GM23248 (cell line): ENCODE results near the gene HEATR5B. TPM values are rescaled to one million over a fixed set of nuclear protein-coding genes. Genes with fewer than 3 reads are reported as not detected.

ENCODE experiments used
- DNase-seq: peaks from one replicate; pipeline ENCODE4 v3.0.0-alpha.2; 2015
- H2AFZ ChIP-seq: fragments of 200-600 bp; sonication (generic); 2 replicates; pipeline ENCODE4 v1.6.1; 2016; ENCODE audit warnings: antibody characterized with exemption
- H3F3A ChIP-seq: fragments of 200-600 bp; sonication (generic); 2 replicates; pipeline ENCODE4 v1.6.1; 2016; ENCODE audit warnings: mild to moderate bottlenecking, antibody characterized with exemption, mixed run types; ENCODE audit not compliant: insufficient read depth
- H3K27ac ChIP-seq: fragments of 200-600 bp; sonication (generic); 2 replicates; pipeline ENCODE4 v1.5.1; 2016; ENCODE audit warnings: mild to moderate bottlenecking
- H3K27me3 ChIP-seq: fragments of 200-600 bp; sonication (generic); replicated peaks from 2 replicates; pipeline ENCODE4 v1.6.1; 2016; ENCODE audit warnings: mild to moderate bottlenecking; ENCODE audit not compliant: insufficient read depth
- H3K36me3 ChIP-seq: fragments of 200-600 bp; sonication (generic); 2 replicates; pipeline ENCODE4 v1.6.1; 2016; ENCODE audit warnings: low read depth, mild to moderate bottlenecking
- H3K4me1 ChIP-seq: fragments of 200-600 bp; sonication (generic); 2 replicates; pipeline ENCODE4 v1.6.1; 2016; ENCODE audit warnings: mild to moderate bottlenecking; ENCODE audit not compliant: insufficient read depth
- H3K4me2 ChIP-seq: fragments of 200-600 bp; sonication (generic); one replicate; pipeline ENCODE4 v1.6.1; 2016; ENCODE audit warnings: mild to moderate bottlenecking; ENCODE audit not compliant: unreplicated experiment
- H3K4me3 ChIP-seq: fragments of 200-600 bp; sonication (generic); 2 replicates; pipeline ENCODE4 v1.5.1; 2016; ENCODE audit warnings: mild to moderate bottlenecking
- H3K79me2 ChIP-seq: fragments of 200-600 bp; sonication (generic); 2 replicates; pipeline ENCODE4 v1.6.1; 2016; ENCODE audit warnings: mild to moderate bottlenecking; ENCODE audit not compliant: insufficient read depth
- H3K9ac ChIP-seq: fragments of 200-600 bp; sonication (generic); 2 replicates; pipeline ENCODE4 v1.6.1; 2016; ENCODE audit warnings: mild to moderate bottlenecking
- H3K9me2 ChIP-seq: fragments of 200-600 bp; sonication (generic); 2 replicates; pipeline ENCODE4 v1.6.1; 2016; ENCODE audit warnings: mixed run types, mild to moderate bottlenecking, moderate library complexity; ENCODE audit not compliant: insufficient read depth
- H3K9me3 ChIP-seq: fragments of 200-600 bp; sonication (generic); one replicate; pipeline ENCODE4 v1.6.1; 2017; ENCODE audit warnings: low read depth
- H4K20me1 ChIP-seq: fragments of 200-600 bp; sonication (generic); 2 replicates; pipeline ENCODE4 v1.6.0; 2016; ENCODE audit not compliant: insufficient read depth
- EZH2 ChIP-seq: fragments of 200-600 bp; sonication (generic); IDR thresholded peaks from 2 replicates; pipeline ENCODE4 v1.6.1; 2018; ENCODE audit warnings: antibody characterized with exemption, mild to moderate bottlenecking; ENCODE audit not compliant: insufficient read depth, poor library complexity, severe bottlenecking
- EZH2phosphoT487 ChIP-seq: fragments of 200-600 bp; sonication (generic); IDR thresholded peaks from 2 replicates; pipeline ENCODE4 v1.6.1; 2018; ENCODE audit warnings: antibody characterized with exemption, moderate library complexity, mild to moderate bottlenecking, low read depth; ENCODE audit not compliant: insufficient read depth
- WGBS, 2 experiments: methylation state at CpG; one replicate each; pipeline ENCODE4 v1.1.6; 2015 to 2017; ENCODE audit warnings: low lambda C conversion rate in 2 of 2, low coverage in 1 of 2; ENCODE audit errors: missing lambda C conversion rate in 2 of 2; 5-methylcytosine and 5-hydroxymethylcytosine counted together
- in situ Hi-C: fragments of 300-500 bp; cut with MboI; formaldehyde crosslinking; loops from 2 replicates; pipeline ENCODE4 v1.15.0; 2020
- polyA plus RNA-seq: library from polyadenylated mRNA; unstranded; fragments of >200 nt; fragmentation: Nextera tagmentation; extraction: Ambion mirVana; gene quantifications from 2 replicates; pipeline ENCODE4 v1.2.1, GENCODE V29; 2016
- total RNA-seq: library from RNA; depleted of rRNA; stranded (reverse); fragments of >200 nt; shearing (Covaris generic); gene quantifications from 2 replicates; pipeline ENCODE4 v1.2.3, GENCODE V29; 2014

HEATR5B gene
- total and polyA plus RNA-seq, 2 experiments from 2014 or later = 5.3 to 17.0 TPM

GRCh38 chr2:37096568-37096967 lies 12.4 kb upstream of the HEATR5B start:
- in situ Hi-C loops = no loop called here
- H3K9me2 ChIP-seq = no peaks in the 10 kb centered on the region
- no peak overlapping the region for H3K27ac ChIP-seq
- DNase-seq = no peak
- no peaks in the 10 kb centered on the region for H3K9me3 ChIP-seq
- H3F3A ChIP-seq = no peaks in the 10 kb centered on the region
- WGBS, 2 experiments = 95 to 100% methylated on average over 1 of the region's 1 CpG
- no peak overlapping the region for H2AFZ ChIP-seq
- H3K4me3 ChIP-seq = no peak overlapping the region
- H3K9ac ChIP-seq = no peak overlapping the region
- H3K4me2 ChIP-seq = no peak overlapping the region
- H3K79me2 ChIP-seq = no peaks in the 10 kb centered on the region
- H3K4me1 ChIP-seq = no peaks in the 10 kb centered on the region
- H3K36me3 ChIP-seq = peaks cover 38% of the 10 kb centered on the region
- H3K27me3 ChIP-seq = no peaks in the 10 kb centered on the region
- TF ChIP-seq EZH2 (no peak), EZH2phosphoT487 (no peak)
- no peaks in the 10 kb centered on the region for H4K20me1 ChIP-seq

GRCh38 chr2:37091873-37092272 lies 7.7 kb upstream of the HEATR5B start:
- in situ Hi-C loops = no loop called here
- Histone ChIP-seq H3F3A (no peaks in the 10 kb centered on the region), H3K9me2 (no peaks in the 10 kb centered on the region), H3K36me3 (peaks cover 23% of the 10 kb centered on the region), H3K4me3 (no peak overlapping the region), H3K79me2 (no peaks in the 10 kb centered on the region), H3K4me1 (no peaks in the 10 kb centered on the region), H4K20me1 (no peaks in the 10 kb centered on the region), H3K27me3 (no peaks in the 10 kb centered on the region), H3K9me3 (no peaks in the 10 kb centered on the region), H3K27ac (no peak overlapping the region), H3K4me2 (no peak overlapping the region), H3K9ac (no peak overlapping the region), H2AFZ (no peak overlapping the region)
- DNase-seq = no peak
- WGBS, 2 experiments = 73 to 78% methylated on average over 5 of the region's 5 CpGs
- no peak for TF ChIP-seq EZH2
- TF ChIP-seq EZH2phosphoT487 = no peak

- Histone ChIP-seq H3K4me2 (no peak overlapping the region), H3K36me3 (peaks cover 16% of the 10 kb centered on the region), H2AFZ (no peak overlapping the region), H3K9me2 (no peaks in the 10 kb centered on the region), H3K79me2 (peaks cover 6% of the 10 kb centered on the region; the same call in 1 of the 2 replicates), H3K4me3 (no peak overlapping the region), H3K27ac (no peak overlapping the region), H3K9ac (no peak overlapping the region), H3F3A (peaks cover 10% of the 10 kb centered on the region), H3K9me3 (no peaks in the 10 kb centered on the region), H4K20me1 (no peaks in the 10 kb centered on the region), H3K27me3 (no peaks in the 10 kb centered on the region), H3K4me1 (peaks cover 11% of the 10 kb centered on the region)
- DNase-seq = no peak
- TF ChIP-seq EZH2 = no peak
- TF ChIP-seq EZH2phosphoT487 = no peak
- 85 to 93% methylated on average over 4 of the region's 4 CpGs for WGBS, 2 experiments
- in situ Hi-C loops = no loop called here
Measured at GRCh38 chr2:37090019-37090477, 5.9 kb upstream of the HEATR5B start.

- Histone ChIP-seq H3K4me2 (peak overlapping the region; percentile 97), H3K4me3 (peak overlapping the region; percentile 82), H3K27ac (peak overlapping the region; percentile 44), H2AFZ (0 out of 2 replicates have a peak overlapping the region, but pooled peaks have one; percentile 96), H4K20me1 (no peaks in the 10 kb centered on the region), H3F3A (peaks cover 13% of the 10 kb centered on the region), H3K79me2 (peaks cover 37% of the 10 kb centered on the region), H3K27me3 (no peaks in the 10 kb centered on the region), H3K9ac (no peak overlapping the region), H3K36me3 (no peaks in the 10 kb centered on the region), H3K9me2 (no peaks in the 10 kb centered on the region), H3K4me1 (peaks cover 23% of the 10 kb centered on the region), H3K9me3 (no peaks in the 10 kb centered on the region)
- DNase-seq = peak; percentile 79
- TF ChIP-seq EZH2 (no peak), EZH2phosphoT487 (no peak)
- in situ Hi-C loops = no loop called here
- WGBS, 2 experiments = 17 to 34% methylated on average over 1 of the region's 1 CpG
Measured at GRCh38 chr2:37085731-37086147, 1.6 kb upstream of the HEATR5B start.

GRCh38 chr2:37084797-37085196 lies 625 bp upstream of the HEATR5B start:
- Histone ChIP-seq H3K79me2 (peaks cover 46% of the 10 kb centered on the region), H3K9me2 (no peaks in the 10 kb centered on the region), H4K20me1 (no peaks in the 10 kb centered on the region), H3K9ac (peak overlapping the region; percentile 80), H3K4me3 (peak overlapping the region; percentile 82), H3K4me2 (peak overlapping the region; percentile 97), H2AFZ (peak overlapping the region; percentile 96), H3K4me1 (peaks cover 23% of the 10 kb centered on the region), H3F3A (peaks cover 13% of the 10 kb centered on the region), H3K9me3 (no peaks in the 10 kb centered on the region), H3K27me3 (no peaks in the 10 kb centered on the region), H3K27ac (peak overlapping the region; percentile 44), H3K36me3 (no peaks in the 10 kb centered on the region)
- in situ Hi-C loops = no loop called here
- WGBS, 2 experiments = 1 to 3% methylated on average over 10 of the region's 10 CpGs
- TF ChIP-seq EZH2 (no peak), EZH2phosphoT487 (no peak)
- no peak for DNase-seq
